Panc1 (cell line): Measurements from ENCODE around the gene NLRP6. TPM values are rescaled to one million over a fixed set of nuclear protein-coding genes. Genes with fewer than 3 reads are reported as not detected.
A peak's percentile ranks its signal among the peaks of the same experiment; 100 is the strongest.

Experiments used
- ATAC-seq: fragments of 200-7000 bp; cut with Tn5 transposase; 2 replicates; pipeline ENCODE4 v1.9.1; 2020; ENCODE audit warnings: mild to moderate bottlenecking, moderate library complexity
- BruUV-seq: library from RNA; stranded (reverse); fragments of 400-500 nt; replicated peaks from 2 replicates; lab custom pipeline; 2021; lab: Mats Ljungman, UMichigan
- CTCF ChIA-PET: fragments of 300-600 bp; sonication (Branson Sonifier 250); formaldehyde crosslinking; loops from one replicate; lab custom pipeline; 2022; ENCODE audit warnings: antibody characterized with exemption; lab: Charles Lee
- POLR2A ChIA-PET: fragments of 300-600 bp; sonication (Branson Sonifier 250); formaldehyde crosslinking; loops from one replicate; lab custom pipeline; 2022; ENCODE audit warnings: antibody characterized with exemption; lab: Charles Lee
- DNase-seq: peaks from one replicate; pipeline ENCODE4 v3.0.0-alpha.2; 2010; ENCODE audit warnings: low read depth, low spot score
- H3K27ac ChIP-seq: 2 replicates; pipeline ENCODE4 v1.5.1; 2011; ENCODE audit warnings: mild to moderate bottlenecking, low read length, inconsistent platforms
- H3K27me3 ChIP-seq: fragments of 200-500 bp; sonication (Bioruptor generic); 2 replicates; pipeline ENCODE4 v1.6.0; 2014; ENCODE audit warnings: low read length, inconsistent platforms; ENCODE audit not compliant: control insufficient read depth, insufficient read depth
- H3K36me3 ChIP-seq: fragments of 200-500 bp; sonication (Bioruptor generic); 2 replicates; pipeline ENCODE4 v1.5.1; 2014; ENCODE audit warnings: inconsistent platforms, mild to moderate bottlenecking, low read length, moderate library complexity; ENCODE audit not compliant: control insufficient read depth, insufficient read depth
- H3K4me1 ChIP-seq: 2 replicates; pipeline ENCODE4 v1.5.1; 2011; ENCODE audit warnings: inconsistent platforms, mild to moderate bottlenecking, low read length, moderate library complexity; ENCODE audit not compliant: control insufficient read depth, insufficient read depth
- H3K4me3 ChIP-seq, 2 experiments: 2 replicates each; pipeline ENCODE4 v1.5.1; 2011 to 2012; ENCODE audit warnings: low read depth in 2 of 2, low read length in 2 of 2, mild to moderate bottlenecking in 2 of 2, inconsistent platforms in 1 of 2, moderate library complexity in 1 of 2
- H3K9me3 ChIP-seq: fragments of 200-500 bp; sonication (Bioruptor generic); 2 replicates; pipeline ENCODE4 v1.5.1; 2014; ENCODE audit warnings: low read depth, mild to moderate bottlenecking, inconsistent platforms, low read length, moderate library complexity; ENCODE audit not compliant: control insufficient read depth, insufficient read depth
- CTCF ChIP-seq: fragments of 450-650 bp; IDR thresholded peaks from 2 replicates; pipeline ENCODE4 v1.5.1; 2017; ENCODE audit warnings: mild to moderate bottlenecking
- POLR2AphosphoS5 ChIP-seq: IDR thresholded peaks from 2 replicates; pipeline ENCODE4 v1.6.1; 2012; ENCODE audit warnings: mild to moderate bottlenecking, low read depth, low read length, moderate library complexity
- REST ChIP-seq, 2 experiments: IDR thresholded peaks; 2 replicates each; pipeline ENCODE4 v1.6.1; 2011 to 2012; ENCODE audit warnings: low read depth in 2 of 2, control low read depth in 1 of 2, low read length in 1 of 2, mild to moderate bottlenecking in 1 of 2, moderate library complexity in 1 of 2; ENCODE audit not compliant: insufficient read depth in 1 of 2
- SIN3A ChIP-seq: IDR thresholded peaks from 2 replicates; pipeline ENCODE4 v1.6.1; 2012; ENCODE audit warnings: low read depth, mild to moderate bottlenecking, low read length, moderate library complexity, borderline replicate concordance; ENCODE audit not compliant: insufficient read depth
- in situ Hi-C: cut with HindIII; loops from 2 replicates; pipeline ENCODE4 v1.10.0; 2016; ENCODE audit warnings: low sequenced_read_pairs, low pct_unique_long_range_greater_than_20kb
- intact Hi-C: fragments of 100-400 bp; cut with micrococcal nuclease; formaldehyde crosslinking; loops from one replicate; pipeline ENCODE4 v1.10.0; 2022; ENCODE audit not compliant: unreplicated experiment
- total RNA-seq: library from RNA; stranded (reverse); gene quantifications from one replicate; pipeline ENCODE4 v1.2.1, GENCODE V29; 2021; ENCODE audit not compliant: unreplicated experiment

The NLRP6 gene
- total RNA-seq, 1 experiment from 2014 or later, result 0.59 TPM

GRCh38 chr11:299081-299891 is 21.1 kb downstream of the NLRP6 start, which contains the start of gene IFITM5:
TSS of gene IFITM5 (minus strand) at chr11:299526. CDS start at chr11:299490, 36 bp downstream.
- no peaks in the 10 kb centered on the region for H3K9me3 ChIP-seq
- H3K4me3 ChIP-seq, result no peak within 1 kb of the TSS
- TF ChIP-seq CTCF, result no peak
- no peak for TF ChIP-seq SIN3A
- no peak for TF ChIP-seq POLR2AphosphoS5
- BruUV-seq, result no TSS peak
- DNase-seq (no peak), ATAC-seq (no peak)
- H3K36me3 ChIP-seq, result no peaks in the 10 kb centered on the region
- H3K4me1 ChIP-seq, result peaks cover 34% of the 10 kb centered on the region
- ChIA-PET CTCF (no interaction called here), POLR2A (no interaction called here)
- in situ Hi-C loops, result no loop called here
- intact Hi-C loops, result no loop called here
- peak within 1 kb of the TSS; percentile 35 for H3K27ac ChIP-seq
- H3K27me3 ChIP-seq, result no peaks in the 10 kb centered on the region

- ChIA-PET POLR2A (no interaction called here), CTCF (interaction anchor here (0.6 kb wide), 1 partner anchor 55 kb away, joined by 3 read pairs; no protein-coding TSS in a partner anchor)
- no TSS peak for BruUV-seq
- no peak overlapping the region for H3K4me3 ChIP-seq
- no peaks in the 10 kb centered on the region for H3K36me3 ChIP-seq
- DNase-seq, result no peak
- no peak for TF ChIP-seq REST (IDR thresholded peaks at IDR 0.05; ENCODE audit: insufficient read depth in 1 of 2, low read depth in 2 of 2, low read length in 1 of 2)
- no peak for TF ChIP-seq POLR2AphosphoS5
- H3K27me3 ChIP-seq, result no peaks in the 10 kb centered on the region
- H3K9me3 ChIP-seq, result no peaks in the 10 kb centered on the region
- intact Hi-C loops, result no loop called here
- H3K4me1 ChIP-seq, result peaks cover 36% of the 10 kb centered on the region
- ATAC-seq, result peak; percentile 17
- peak overlapping the region; percentile 31; the same call in 1 of the 2 replicates for H3K27ac ChIP-seq
- in situ Hi-C loops, result no loop called here
Measured at GRCh38 chr11:299951-300735, 21.9 kb downstream of the NLRP6 start.
